Measurements from ENCODE around the gene ESRRA. TPM values are rescaled to one million over a fixed set of nuclear protein-coding genes. Genes with fewer than 3 reads are reported as not detected.

The ESRRA gene
- total and polyA plus RNA-seq, 9 of the 15 experiments (the other 6 are each of a cell fraction or from before 2014, with no cell fraction given) = 0.27 to 89.7 (median 23.7) TPM

DNA sequence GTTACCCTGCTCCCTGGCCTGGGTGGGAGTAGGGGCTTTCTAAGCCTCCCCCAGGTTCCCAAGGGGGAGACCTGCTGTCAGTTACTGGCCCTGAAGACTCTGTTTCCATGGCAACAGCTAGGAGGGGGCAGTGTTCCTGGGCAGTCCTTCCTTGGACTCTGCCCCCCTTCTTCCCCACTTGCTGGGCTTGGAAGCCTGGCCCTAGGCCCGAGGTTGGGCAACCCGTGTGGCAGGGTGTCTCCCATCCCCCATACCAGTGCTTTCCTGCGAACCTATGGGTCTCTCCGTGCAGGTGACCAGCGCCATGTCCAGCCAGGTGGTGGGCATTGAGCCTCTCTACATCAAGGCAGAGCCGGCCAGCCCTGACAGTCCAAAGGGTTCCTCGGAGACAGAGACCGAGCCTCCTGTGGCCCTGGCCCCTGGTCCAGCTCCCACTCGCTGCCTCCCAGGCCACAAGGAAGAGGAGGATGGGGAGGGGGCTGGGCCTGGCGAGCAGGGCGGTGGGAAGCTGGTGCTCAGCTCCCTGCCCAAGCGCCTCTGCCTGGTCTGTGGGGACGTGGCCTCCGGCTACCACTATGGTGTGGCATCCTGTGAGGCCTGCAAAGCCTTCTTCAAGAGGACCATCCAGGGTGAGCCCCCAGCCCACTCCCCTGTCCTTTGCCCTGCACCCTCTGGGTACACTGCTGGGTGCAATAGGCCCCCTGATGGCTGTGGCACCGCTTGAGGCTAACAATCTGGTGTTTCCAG, 1.7 kb downstream of the ESRRA start (continued):
- TF ChIP-seq, protein P1, sequence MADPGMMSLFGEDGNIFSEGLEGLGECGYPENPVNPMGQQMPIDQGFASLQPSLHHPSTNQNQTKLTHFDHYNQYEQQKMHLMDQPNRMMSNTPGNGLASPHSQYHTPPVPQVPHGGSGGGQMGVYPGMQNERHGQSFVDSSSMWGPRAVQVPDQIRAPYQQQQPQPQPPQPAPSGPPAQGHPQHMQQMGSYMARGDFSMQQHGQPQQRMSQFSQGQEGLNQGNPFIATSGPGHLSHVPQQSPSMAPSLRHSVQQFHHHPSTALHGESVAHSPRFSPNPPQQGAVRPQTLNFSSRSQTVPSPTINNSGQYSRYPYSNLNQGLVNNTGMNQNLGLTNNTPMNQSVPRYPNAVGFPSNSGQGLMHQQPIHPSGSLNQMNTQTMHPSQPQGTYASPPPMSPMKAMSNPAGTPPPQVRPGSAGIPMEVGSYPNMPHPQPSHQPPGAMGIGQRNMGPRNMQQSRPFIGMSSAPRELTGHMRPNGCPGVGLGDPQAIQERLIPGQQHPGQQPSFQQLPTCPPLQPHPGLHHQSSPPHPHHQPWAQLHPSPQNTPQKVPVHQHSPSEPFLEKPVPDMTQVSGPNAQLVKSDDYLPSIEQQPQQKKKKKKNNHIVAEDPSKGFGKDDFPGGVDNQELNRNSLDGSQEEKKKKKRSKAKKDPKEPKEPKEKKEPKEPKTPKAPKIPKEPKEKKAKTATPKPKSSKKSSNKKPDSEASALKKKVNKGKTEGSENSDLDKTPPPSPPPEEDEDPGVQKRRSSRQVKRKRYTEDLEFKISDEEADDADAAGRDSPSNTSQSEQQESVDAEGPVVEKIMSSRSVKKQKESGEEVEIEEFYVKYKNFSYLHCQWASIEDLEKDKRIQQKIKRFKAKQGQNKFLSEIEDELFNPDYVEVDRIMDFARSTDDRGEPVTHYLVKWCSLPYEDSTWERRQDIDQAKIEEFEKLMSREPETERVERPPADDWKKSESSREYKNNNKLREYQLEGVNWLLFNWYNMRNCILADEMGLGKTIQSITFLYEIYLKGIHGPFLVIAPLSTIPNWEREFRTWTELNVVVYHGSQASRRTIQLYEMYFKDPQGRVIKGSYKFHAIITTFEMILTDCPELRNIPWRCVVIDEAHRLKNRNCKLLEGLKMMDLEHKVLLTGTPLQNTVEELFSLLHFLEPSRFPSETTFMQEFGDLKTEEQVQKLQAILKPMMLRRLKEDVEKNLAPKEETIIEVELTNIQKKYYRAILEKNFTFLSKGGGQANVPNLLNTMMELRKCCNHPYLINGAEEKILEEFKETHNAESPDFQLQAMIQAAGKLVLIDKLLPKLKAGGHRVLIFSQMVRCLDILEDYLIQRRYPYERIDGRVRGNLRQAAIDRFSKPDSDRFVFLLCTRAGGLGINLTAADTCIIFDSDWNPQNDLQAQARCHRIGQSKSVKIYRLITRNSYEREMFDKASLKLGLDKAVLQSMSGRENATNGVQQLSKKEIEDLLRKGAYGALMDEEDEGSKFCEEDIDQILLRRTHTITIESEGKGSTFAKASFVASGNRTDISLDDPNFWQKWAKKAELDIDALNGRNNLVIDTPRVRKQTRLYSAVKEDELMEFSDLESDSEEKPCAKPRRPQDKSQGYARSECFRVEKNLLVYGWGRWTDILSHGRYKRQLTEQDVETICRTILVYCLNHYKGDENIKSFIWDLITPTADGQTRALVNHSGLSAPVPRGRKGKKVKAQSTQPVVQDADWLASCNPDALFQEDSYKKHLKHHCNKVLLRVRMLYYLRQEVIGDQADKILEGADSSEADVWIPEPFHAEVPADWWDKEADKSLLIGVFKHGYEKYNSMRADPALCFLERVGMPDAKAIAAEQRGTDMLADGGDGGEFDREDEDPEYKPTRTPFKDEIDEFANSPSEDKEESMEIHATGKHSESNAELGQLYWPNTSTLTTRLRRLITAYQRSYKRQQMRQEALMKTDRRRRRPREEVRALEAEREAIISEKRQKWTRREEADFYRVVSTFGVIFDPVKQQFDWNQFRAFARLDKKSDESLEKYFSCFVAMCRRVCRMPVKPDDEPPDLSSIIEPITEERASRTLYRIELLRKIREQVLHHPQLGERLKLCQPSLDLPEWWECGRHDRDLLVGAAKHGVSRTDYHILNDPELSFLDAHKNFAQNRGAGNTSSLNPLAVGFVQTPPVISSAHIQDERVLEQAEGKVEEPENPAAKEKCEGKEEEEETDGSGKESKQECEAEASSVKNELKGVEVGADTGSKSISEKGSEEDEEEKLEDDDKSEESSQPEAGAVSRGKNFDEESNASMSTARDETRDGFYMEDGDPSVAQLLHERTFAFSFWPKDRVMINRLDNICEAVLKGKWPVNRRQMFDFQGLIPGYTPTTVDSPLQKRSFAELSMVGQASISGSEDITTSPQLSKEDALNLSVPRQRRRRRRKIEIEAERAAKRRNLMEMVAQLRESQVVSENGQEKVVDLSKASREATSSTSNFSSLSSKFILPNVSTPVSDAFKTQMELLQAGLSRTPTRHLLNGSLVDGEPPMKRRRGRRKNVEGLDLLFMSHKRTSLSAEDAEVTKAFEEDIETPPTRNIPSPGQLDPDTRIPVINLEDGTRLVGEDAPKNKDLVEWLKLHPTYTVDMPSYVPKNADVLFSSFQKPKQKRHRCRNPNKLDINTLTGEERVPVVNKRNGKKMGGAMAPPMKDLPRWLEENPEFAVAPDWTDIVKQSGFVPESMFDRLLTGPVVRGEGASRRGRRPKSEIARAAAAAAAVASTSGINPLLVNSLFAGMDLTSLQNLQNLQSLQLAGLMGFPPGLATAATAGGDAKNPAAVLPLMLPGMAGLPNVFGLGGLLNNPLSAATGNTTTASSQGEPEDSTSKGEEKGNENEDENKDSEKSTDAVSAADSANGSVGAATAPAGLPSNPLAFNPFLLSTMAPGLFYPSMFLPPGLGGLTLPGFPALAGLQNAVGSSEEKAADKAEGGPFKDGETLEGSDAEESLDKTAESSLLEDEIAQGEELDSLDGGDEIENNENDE (IDR thresholded peaks at IDR 0.05; ENCODE audit: low read depth, low read length) = no peak
- TF ChIP-seq, protein P2, sequence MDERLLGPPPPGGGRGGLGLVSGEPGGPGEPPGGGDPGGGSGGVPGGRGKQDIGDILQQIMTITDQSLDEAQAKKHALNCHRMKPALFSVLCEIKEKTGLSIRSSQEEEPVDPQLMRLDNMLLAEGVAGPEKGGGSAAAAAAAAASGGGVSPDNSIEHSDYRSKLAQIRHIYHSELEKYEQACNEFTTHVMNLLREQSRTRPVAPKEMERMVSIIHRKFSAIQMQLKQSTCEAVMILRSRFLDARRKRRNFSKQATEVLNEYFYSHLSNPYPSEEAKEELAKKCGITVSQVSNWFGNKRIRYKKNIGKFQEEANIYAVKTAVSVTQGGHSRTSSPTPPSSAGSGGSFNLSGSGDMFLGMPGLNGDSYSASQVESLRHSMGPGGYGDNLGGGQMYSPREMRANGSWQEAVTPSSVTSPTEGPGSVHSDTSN (CRISPR knock-in tag; IDR thresholded peaks at IDR 0.05; ENCODE audit: low read depth) = no peak
- TF ChIP-seq, protein P2 (tag; conservative IDR thresholded peaks at IDR 0.05; ENCODE audit: low read depth) = no peak
- TF ChIP-seq RFX1 (IDR thresholded peaks at IDR 0.05) (peak; percentile 95), SIN3A (IDR thresholded peaks at IDR 0.05; ENCODE audit: borderline replicate concordance in 2 of 2, control insufficient read depth in 1 of 2, low read depth in 2 of 2, low read length in 2 of 2) (peak in 1 of 2 experiments; percentile 40; a peak in 1 of 4 replicates), POLR2G (IDR thresholded peaks at IDR 0.05; ENCODE audit: low read depth, low read length) (peak; percentile 49), HNRNPL (IDR thresholded peaks at IDR 0.05; ENCODE audit: low read depth, low read length) (no peak)
